Chondrocyte (in vitro differentiated cells): ENCODE data around the gene TRMT1. TPM values are rescaled to one million over a fixed set of nuclear protein-coding genes. Genes with fewer than 3 reads are reported as not detected.
"Not testable (repeated sequence)": the region's sequence is repeated elsewhere in the genome, so short reads cannot be mapped to it uniquely, and the experiment has no call there.

Experiments used
- DNase-seq: peaks from one replicate; pipeline ENCODE4 v3.0.0; 2021; ENCODE audit warnings: mixed read lengths, low spot score
- H3K27ac Mint-ChIP-seq: one replicate; pipeline ENCODE4 v1.8.0; 2021; ENCODE audit warnings: mild to moderate bottlenecking, moderate library complexity, mixed read lengths; ENCODE audit not compliant: unreplicated experiment
- H3K27me3 Mint-ChIP-seq: 2 replicates; pipeline ENCODE4 v1.8.0; 2021; ENCODE audit warnings: low read depth, mixed read lengths
- H3K36me3 Mint-ChIP-seq: 2 replicates; pipeline ENCODE4 v1.8.0; 2021; ENCODE audit warnings: low read depth, mixed read lengths
- H3K4me1 Mint-ChIP-seq: 2 replicates; pipeline ENCODE4 v1.8.0; 2021; ENCODE audit warnings: low read depth, mild to moderate bottlenecking, mixed read lengths
- H3K4me3 Mint-ChIP-seq: one replicate; pipeline ENCODE4 v1.8.0; 2021; ENCODE audit warnings: mild to moderate bottlenecking, moderate library complexity, mixed read lengths; ENCODE audit not compliant: unreplicated experiment
- H3K9me3 Mint-ChIP-seq: 2 replicates; pipeline ENCODE4 v1.8.0; 2021; ENCODE audit warnings: low read depth, mixed read lengths
- total RNA-seq: library from RNA; stranded (reverse); gene quantifications from 3 replicates; pipeline ENCODE4 v1.2.1, GENCODE V29; 2021
- TF ChIP-seq, protein P1 (sequence below): fragments of 200-600 bp; sonication (generic); IDR thresholded peaks from 2 replicates; pipeline ENCODE4 v1.5.0; 2021; ENCODE audit warnings: antibody characterized with exemption, mild to moderate bottlenecking, moderate library complexity

The TRMT1 gene
- total RNA-seq, 1 donor from 2014 or later, result 25.4 TPM

- peak overlapping the region; percentile 99 for H3K4me3 Mint-ChIP-seq
- peak overlapping the region; percentile 98 for H3K27ac Mint-ChIP-seq
- peaks cover 25% of the 10 kb centered on the region for H3K4me1 Mint-ChIP-seq
- H3K27me3 Mint-ChIP-seq, result no peaks in the 10 kb centered on the region
- H3K36me3 Mint-ChIP-seq, result peaks cover 6% of the 10 kb centered on the region
- no peaks in the 10 kb centered on the region for H3K9me3 Mint-ChIP-seq
- TF ChIP-seq, protein P1, sequence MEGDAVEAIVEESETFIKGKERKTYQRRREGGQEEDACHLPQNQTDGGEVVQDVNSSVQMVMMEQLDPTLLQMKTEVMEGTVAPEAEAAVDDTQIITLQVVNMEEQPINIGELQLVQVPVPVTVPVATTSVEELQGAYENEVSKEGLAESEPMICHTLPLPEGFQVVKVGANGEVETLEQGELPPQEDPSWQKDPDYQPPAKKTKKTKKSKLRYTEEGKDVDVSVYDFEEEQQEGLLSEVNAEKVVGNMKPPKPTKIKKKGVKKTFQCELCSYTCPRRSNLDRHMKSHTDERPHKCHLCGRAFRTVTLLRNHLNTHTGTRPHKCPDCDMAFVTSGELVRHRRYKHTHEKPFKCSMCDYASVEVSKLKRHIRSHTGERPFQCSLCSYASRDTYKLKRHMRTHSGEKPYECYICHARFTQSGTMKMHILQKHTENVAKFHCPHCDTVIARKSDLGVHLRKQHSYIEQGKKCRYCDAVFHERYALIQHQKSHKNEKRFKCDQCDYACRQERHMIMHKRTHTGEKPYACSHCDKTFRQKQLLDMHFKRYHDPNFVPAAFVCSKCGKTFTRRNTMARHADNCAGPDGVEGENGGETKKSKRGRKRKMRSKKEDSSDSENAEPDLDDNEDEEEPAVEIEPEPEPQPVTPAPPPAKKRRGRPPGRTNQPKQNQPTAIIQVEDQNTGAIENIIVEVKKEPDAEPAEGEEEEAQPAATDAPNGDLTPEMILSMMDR, result no peak
- no peak for DNase-seq
Observed at GRCh38 chr19:13150931-13151604, 34.5 kb upstream of the TRMT1 start.

DNA sequence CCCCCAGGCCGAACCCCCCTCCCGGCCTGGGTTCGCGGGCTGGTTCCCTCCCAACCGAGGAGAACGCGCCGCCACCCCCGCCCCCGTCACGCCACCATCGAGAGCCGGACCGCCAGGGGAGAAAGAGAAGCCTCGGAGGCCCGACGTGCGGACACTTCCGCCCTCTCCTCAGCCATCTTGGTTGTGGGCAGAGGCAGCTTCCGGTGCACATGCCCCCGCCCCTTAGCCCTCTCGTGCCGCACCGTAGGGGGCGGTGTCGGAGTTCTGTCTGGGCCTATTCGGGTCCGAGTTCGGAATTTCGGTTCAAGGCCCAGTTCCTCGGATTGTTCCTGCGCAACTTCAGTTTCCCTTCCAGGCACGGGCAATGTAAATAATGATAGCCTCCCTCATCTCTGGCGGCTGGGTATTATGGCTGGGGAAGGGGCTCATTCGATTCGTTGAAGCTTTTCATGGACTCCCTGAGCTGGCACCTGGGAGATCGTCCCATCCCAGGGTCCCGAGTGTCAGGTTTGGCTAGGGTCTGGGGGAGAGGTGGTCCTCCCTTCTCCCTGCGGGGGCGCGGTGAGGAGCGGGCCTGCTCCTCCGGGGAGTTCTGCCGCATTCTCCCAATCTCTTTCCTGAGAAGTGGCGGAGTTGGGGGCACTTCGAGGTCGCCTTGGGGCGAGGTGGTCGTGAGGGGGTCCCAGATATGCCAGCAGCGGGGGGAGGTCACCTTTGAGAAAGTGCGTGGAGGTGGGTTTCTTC, 33.8 kb upstream of the TRMT1 start, which contains the start of the genes IER2 and STX10:
IER2 (plus strand) TSS at position 225 of the 744 bp plus-strand sequence. CDS start 2,776 bp downstream, outside the sequence.
STX10 (minus strand) TSS at position 189 of the 744 bp plus-strand sequence. CDS start 202 bp downstream, outside the sequence.
- TF ChIP-seq, protein P1, result peak; percentile 77
- DNase-seq, result no peak
- H3K27ac Mint-ChIP-seq, result peak within 1 kb of the TSS; percentile 98
- peaks cover 21% of the 10 kb centered on the region for H3K4me1 Mint-ChIP-seq
- H3K27me3 Mint-ChIP-seq, result no peaks in the 10 kb centered on the region
- H3K36me3 Mint-ChIP-seq, result peaks cover 6% of the 10 kb centered on the region
- no peaks in the 10 kb centered on the region for H3K9me3 Mint-ChIP-seq
- peak within 1 kb of the TSS; percentile 99 for H3K4me3 Mint-ChIP-seq

DNA sequence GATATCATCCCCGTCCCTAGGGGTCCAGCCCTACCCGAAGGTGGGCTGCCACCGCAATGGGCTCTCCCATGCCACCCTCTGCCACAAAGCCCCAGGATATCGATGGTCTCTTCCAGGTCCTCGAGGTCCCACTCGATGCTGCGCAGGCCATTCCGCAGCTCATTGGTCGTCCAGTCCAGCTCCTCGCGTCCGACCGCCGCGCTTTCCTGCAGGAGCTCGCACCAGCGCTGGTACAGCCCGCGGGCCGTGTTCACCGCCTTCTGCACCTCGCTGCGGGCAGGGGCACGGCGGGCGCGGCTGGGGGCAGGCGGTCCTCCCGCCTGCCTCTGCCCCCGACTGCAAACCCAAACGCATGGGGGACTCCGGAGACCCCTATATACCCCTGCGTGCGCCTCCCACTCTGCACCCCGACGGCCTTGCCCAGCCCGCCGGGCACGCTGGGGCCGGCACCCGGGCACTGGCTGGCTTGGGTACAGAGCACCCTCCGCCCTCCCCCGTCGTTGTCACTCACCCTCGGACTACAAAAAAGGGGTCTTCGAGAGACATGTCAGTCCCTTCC, 33.2 kb upstream of the TRMT1 start:
- no peak for DNase-seq
- no peaks in the 10 kb centered on the region for H3K27me3 Mint-ChIP-seq
- peaks cover 6% of the 10 kb centered on the region for H3K36me3 Mint-ChIP-seq
- peak overlapping the region; percentile 98 for H3K27ac Mint-ChIP-seq
- H3K4me3 Mint-ChIP-seq, result peak overlapping the region; percentile 99
- H3K4me1 Mint-ChIP-seq, result peaks cover 16% of the 10 kb centered on the region
- TF ChIP-seq, protein P1, result no peak
- H3K9me3 Mint-ChIP-seq, result no peaks in the 10 kb centered on the region

DNA sequence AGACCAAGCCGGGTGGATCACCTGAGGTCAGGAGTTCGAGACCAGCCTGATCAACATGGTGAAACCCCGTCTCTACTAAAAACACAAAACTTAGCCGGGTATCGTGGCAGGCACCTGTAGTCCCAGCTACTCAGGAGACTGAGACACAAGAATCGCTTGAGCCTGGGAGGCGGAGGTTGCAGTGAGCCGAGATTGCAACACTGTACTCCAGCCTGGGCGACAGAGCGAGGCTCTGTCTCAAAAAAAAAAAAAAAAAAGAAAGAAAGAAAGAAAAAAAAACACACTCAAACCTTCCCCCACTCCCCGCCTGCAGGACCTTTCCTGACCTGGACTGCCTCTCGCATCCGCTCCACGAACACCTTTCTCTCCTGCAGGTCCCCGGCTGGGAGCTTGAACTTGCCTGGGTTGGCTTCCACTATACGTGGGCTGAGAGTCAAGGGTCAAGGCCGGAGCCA, 32.7 kb upstream of the TRMT1 start:
- Mint-ChIP-seq H3K27ac (peak overlapping the region; percentile 83), H3K4me3 (peak overlapping the region; percentile 99), H3K4me1 (peaks cover 16% of the 10 kb centered on the region)
- H3K9me3 Mint-ChIP-seq, H3K36me3 Mint-ChIP-seq, H3K27me3 Mint-ChIP-seq, DNase-seq: not testable (repeated sequence)

DNA sequence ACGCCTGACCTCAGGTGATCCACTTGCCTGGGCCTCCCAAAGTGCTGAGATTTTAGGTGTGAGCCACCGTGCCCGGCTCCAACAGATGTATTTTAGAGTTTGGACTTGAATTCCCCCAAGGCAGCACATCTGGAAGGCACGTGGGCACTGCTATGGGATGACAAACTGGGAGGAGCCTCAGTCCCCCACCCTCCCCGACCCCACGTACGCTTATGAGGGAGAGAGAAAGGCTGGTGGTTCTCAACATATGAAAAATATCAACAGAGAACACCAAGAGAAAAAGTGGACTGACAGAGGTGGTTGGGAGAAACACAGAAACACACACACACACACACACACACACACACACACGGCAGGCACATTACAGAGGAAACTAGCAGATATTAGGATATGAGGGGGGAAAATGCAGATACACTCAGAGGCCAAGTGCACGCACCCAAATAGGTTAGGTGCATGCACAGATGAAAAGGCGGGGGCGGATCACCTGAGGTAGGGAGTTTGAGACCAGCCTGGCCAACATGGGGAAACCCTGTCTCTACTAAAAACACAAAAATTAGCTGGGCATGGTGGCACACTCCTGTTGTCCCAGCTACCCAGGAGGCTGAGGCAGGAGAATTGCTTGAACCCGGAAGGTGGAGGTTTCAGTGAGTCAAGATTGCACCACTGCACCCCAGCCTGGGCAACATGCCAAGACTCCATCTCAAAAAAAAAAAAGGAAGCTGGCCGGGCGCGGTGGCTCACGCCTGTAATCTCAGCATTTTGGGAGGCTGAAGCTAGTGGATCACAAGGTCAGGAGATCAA, 30.4 kb upstream of the TRMT1 start:
- no peak overlapping the region for H3K27ac Mint-ChIP-seq
- TF ChIP-seq, protein P1, result no peak
- no peak for DNase-seq
- H3K27me3 Mint-ChIP-seq, result no peaks in the 10 kb centered on the region
- H3K9me3 Mint-ChIP-seq, result no peaks in the 10 kb centered on the region
- no peak overlapping the region for H3K4me3 Mint-ChIP-seq
- peaks cover 24% of the 10 kb centered on the region for H3K4me1 Mint-ChIP-seq
- H3K36me3 Mint-ChIP-seq, result no peaks in the 10 kb centered on the region
